Lower lobe of right lung (tissue), 2 donors: ENCODE data around the gene FRMD4A. TPM values are rescaled to one million over a fixed set of nuclear protein-coding genes. Genes with fewer than 3 reads are reported as not detected.

ENCODE experiments used
- ATAC-seq, 2 donors: fragments of 200-7000 bp; cut with Tn5 transposase; one replicate each; pipeline ENCODE4 v1.9.1; 2020 to 2022; ENCODE audit warnings: mild to moderate bottlenecking in 2 of 2, moderate library complexity in 2 of 2
- DNase-seq: peaks from one replicate; pipeline ENCODE4 v3.0.0-alpha.2; 2020
- H3K27ac ChIP-seq: fragments of 200-600 bp; one replicate; pipeline ENCODE4 v1.8.0; 2022
- H3K27me3 ChIP-seq: fragments of 200-600 bp; one replicate; pipeline ENCODE4 v1.8.0; 2022; ENCODE audit warnings: low read depth
- H3K36me3 ChIP-seq: fragments of 200-600 bp; one replicate; pipeline ENCODE4 v1.8.0; 2022; ENCODE audit warnings: mild to moderate bottlenecking
- H3K4me1 ChIP-seq: fragments of 200-600 bp; one replicate; pipeline ENCODE4 v1.8.0; 2022
- H3K4me3 ChIP-seq: fragments of 200-600 bp; one replicate; pipeline ENCODE4 v1.8.0; 2022; ENCODE audit warnings: mild to moderate bottlenecking
- H3K9me3 ChIP-seq: fragments of 200-600 bp; one replicate; pipeline ENCODE4 v1.8.0; 2022
- CTCF ChIP-seq: fragments of 200-600 bp; IDR thresholded peaks from one replicate; pipeline ENCODE4 v1.8.0; 2022; ENCODE audit warnings: antibody characterized with exemption, mild to moderate bottlenecking
- intact Hi-C: fragments of 100-400 bp; cut with DNase I; formaldehyde crosslinking; loops from one replicate; pipeline ENCODE4 v1.11.0; 2022
- total RNA-seq: library from RNA; stranded (reverse); fragmentation: NEBNext Ultra II Directional; extraction: Animal tissue kit (Norgen Biotek cat#: 25700); gene quantifications from one replicate; pipeline ENCODE4 v1.2.1, GENCODE V29; 2021
- donor health status: DM: no; HTN: yes; CAD: no; lungs with severe emphysema.

FRMD4A gene
- total RNA-seq, 1 donor from 2014 or later, result 64.8 TPM

- Histone ChIP-seq H3K9me3 (no peaks in the 10 kb centered on the region), H3K27me3 (no peaks in the 10 kb centered on the region), H3K36me3 (no peaks in the 10 kb centered on the region), H3K27ac (no peak overlapping the region), H3K4me3 (no peak overlapping the region), H3K4me1 (peaks cover 7% of the 10 kb centered on the region)
- no peak for ATAC-seq
- TF ChIP-seq CTCF, result no peak
- intact Hi-C loops, result no loop called here
- DNase-seq, result no peak
These were observed 410.3 kb downstream of the FRMD4A start for GRCh38 chr10:13920465-13920864.

- intact Hi-C loops, result no loop called here
- H3K27ac ChIP-seq, result no peak overlapping the region
- no peak for DNase-seq
- TF ChIP-seq CTCF, result no peak
- ATAC-seq, result no peak
- no peaks in the 10 kb centered on the region for H3K9me3 ChIP-seq
- H3K4me3 ChIP-seq, result no peak overlapping the region
- H3K27me3 ChIP-seq, result no peaks in the 10 kb centered on the region
- peaks cover 7% of the 10 kb centered on the region for H3K4me1 ChIP-seq
- no peaks in the 10 kb centered on the region for H3K36me3 ChIP-seq
These were observed 410.7 kb downstream of the FRMD4A start for GRCh38 chr10:13920031-13920430.

- no peaks in the 10 kb centered on the region for H3K9me3 ChIP-seq
- H3K27me3 ChIP-seq, result no peaks in the 10 kb centered on the region
- H3K4me1 ChIP-seq, result no peaks in the 10 kb centered on the region
- DNase-seq, result no peak
- H3K4me3 ChIP-seq, result no peak overlapping the region
- no peak for ATAC-seq
- no peak for TF ChIP-seq CTCF
- H3K36me3 ChIP-seq, result no peaks in the 10 kb centered on the region
- intact Hi-C loops, result no loop called here
- H3K27ac ChIP-seq, result no peak overlapping the region
These were observed 412.9 kb downstream of the FRMD4A start for GRCh38 chr10:13917791-13918190.

- H3K4me3 ChIP-seq, result no peak overlapping the region
- H3K36me3 ChIP-seq, result no peaks in the 10 kb centered on the region
- intact Hi-C loops, result no loop called here
- no peak for ATAC-seq
- no peak for DNase-seq
- H3K9me3 ChIP-seq, result no peaks in the 10 kb centered on the region
- no peaks in the 10 kb centered on the region for H3K27me3 ChIP-seq
- no peak overlapping the region for H3K27ac ChIP-seq
- H3K4me1 ChIP-seq, result peaks cover 2% of the 10 kb centered on the region
- no peak for TF ChIP-seq CTCF
These were observed 414.3 kb downstream of the FRMD4A start for GRCh38 chr10:13916384-13916947.

GRCh38 chr10:13915710-13916109, 415.0 kb downstream of the FRMD4A start:
- Histone ChIP-seq H3K4me1 (peaks cover 6% of the 10 kb centered on the region), H3K27me3 (no peaks in the 10 kb centered on the region), H3K9me3 (no peaks in the 10 kb centered on the region), H3K36me3 (no peaks in the 10 kb centered on the region), H3K4me3 (no peak overlapping the region), H3K27ac (no peak overlapping the region)
- DNase-seq, result no peak
- ATAC-seq, result no peak
- TF ChIP-seq CTCF, result no peak
- intact Hi-C loops, result no loop called here
